Right ventricle myocardium inferior (tissue), 1 donor: ENCODE results near the gene PARN. TPM values are rescaled to one million over a fixed set of nuclear protein-coding genes. Genes with fewer than 3 reads are reported as not detected.
"Not testable (repeated sequence)": the region's sequence is repeated elsewhere in the genome, so short reads cannot be mapped to it uniquely, and the experiment has no call there.

ENCODE experiments used
- ATAC-seq: fragments of 200-7000 bp; cut with Tn5 transposase; one replicate; pipeline ENCODE4 v1.9.1; 2020; ENCODE audit warnings: mild to moderate bottlenecking, moderate library complexity
- DNase-seq: peaks from one replicate; pipeline ENCODE4 v3.0.0; 2021; ENCODE audit errors: missing footprints
- intact Hi-C: fragments of 100-400 bp; cut with DNase I; formaldehyde crosslinking; loops from one replicate; pipeline ENCODE4 v1.11.0; 2022
- total RNA-seq: library from RNA; stranded (reverse); fragmentation: NEBNext Ultra II Directional; extraction: Animal tissue kit (Norgen Biotek cat#: 25700); gene quantifications from one replicate; pipeline ENCODE4 v1.2.1, GENCODE V29; 2021
- donor health status: DM: no; HTN: yes; CAD: no; lungs with severe emphysema.

Gene PARN
- total RNA-seq, 1 donor from 2014 or later, result 17.2 TPM

DNA sequence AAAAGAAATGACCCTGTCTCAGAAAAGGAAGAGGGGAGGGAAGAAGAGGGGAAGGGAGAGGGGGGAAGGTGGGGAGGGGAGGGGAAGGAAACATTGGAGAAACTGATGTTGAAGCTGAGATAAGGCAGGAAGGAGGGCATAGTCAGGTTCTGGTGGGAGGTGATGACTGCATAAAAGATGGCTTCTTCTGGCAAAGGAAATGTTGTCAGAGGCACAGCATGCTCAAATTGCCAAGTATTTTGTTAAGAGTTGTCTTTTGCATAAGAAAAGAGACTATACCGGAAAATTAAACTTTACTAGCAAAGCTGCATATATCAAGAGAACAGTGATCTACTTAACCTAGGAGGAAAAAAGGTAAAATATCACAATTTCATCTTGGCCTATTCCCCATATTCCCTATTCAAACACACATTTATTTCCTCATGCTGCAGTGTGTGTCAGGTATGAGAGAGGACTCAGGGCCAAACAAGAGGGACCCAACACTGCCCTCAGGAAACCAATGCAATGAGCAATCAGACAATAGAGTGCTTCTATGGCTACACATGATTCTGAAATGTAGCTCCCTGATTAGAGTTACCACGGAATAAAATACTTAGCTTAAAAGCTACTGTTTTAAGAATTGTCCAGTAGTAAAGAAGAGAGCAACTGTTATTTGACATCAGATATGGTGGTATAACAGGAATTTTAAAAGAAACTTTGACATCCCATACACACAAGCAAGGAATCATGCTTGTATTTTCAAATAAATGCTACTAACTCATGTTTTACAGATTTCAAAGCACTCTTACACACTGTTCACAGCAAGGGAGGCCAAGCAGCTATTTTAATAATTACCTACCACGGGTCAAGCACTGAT is 80.9 kb downstream of the PARN start:
- intact Hi-C loops, result no loop called here
- DNase-seq (no peak), ATAC-seq (peak; percentile 15)

DNA sequence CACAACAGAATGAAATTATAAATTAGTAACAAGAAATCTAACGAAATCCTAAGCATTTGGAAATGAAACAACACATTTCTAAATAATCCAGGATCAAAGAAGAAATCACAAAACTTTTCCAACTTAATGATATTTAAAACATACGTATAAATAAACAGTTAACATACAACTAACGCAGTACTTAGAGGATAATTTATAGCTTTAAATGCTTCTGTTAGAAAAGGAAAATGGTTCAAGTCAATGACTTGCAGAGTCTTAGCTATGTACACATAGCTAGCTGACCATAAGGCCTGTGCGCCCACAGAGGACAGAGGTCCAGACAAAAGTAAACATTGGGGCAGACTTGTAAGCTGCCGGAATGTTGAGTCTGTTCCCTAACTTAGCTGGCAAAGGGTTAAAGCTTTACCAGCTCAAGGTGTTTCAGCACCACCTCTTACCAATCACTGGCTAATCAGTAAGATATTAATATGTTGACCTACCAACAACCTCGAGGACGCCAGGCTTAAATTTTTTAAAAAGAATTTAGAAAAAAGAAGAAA is 84.6 kb downstream of the PARN start:
- intact Hi-C loops, result no loop called here
- DNase-seq, result no peak
- no peak for ATAC-seq

DNA sequence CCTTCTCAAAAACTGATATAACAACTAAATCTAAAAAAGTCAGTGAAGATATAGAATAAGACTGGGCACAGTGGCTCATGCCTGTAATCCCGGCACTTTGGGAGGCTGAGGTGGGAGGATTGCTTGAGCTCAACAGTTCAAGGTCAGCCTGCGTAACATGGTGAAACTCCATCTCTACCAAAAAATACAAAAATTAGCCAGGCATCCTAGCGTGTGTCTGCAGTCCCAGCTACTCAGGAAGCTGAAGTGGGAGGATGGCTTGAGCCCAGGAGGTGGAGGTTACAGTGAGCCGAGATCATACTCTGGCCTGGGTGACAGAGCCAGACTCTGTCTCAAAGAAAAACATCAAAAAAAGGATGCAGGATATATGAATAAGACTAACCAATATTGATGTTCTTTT is 85.2 kb downstream of the PARN start:
- intact Hi-C loops, result not testable (repeated sequence)

DNA sequence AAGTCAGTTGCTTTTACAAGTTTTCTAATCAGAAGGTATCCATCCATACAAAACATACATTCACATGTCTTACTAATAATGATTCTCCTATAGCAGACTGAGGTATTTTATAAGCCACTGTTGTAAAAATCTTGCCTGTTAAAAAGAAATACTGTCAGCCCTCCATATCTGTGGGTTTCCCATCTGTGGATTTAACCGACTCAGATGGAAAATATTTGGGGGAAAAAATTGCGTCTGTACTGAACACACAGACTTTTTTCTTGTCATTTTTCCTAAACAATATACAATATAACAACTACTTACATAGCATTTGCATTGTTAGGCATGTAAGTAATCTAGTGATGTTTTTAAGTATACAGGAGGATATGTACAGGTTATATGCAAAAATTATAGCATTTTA is 90.4 kb downstream of the PARN start:
- ATAC-seq, result no peak

More for the DNA sequence above, 85.2 kb downstream of the PARN start:
- not testable (repeated sequence) for DNase-seq, ATAC-seq

DNA sequence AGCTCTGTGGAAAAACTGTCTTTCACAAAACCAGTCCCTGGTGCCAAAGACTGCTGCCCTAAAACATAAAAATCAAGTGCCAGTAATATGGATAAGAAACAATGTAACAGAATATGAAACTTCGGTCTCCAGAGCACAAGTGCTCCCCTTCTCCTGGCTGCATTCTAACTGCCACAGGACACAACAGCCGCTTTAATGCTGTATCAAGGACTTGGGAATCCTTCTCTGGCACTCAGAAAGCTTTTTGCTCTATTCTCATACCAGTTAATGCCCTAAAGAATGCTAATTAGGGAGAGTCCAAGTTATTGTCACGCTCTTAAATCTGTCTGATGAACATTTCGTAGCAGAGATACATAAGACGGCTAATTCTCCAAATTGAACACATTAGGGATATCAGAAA is 90.9 kb downstream of the PARN start:
- intact Hi-C loops, result no loop called here
- ATAC-seq (no peak), DNase-seq (no peak)

More for the DNA sequence above, 90.4 kb downstream of the PARN start:
- intact Hi-C loops, result no loop called here
- no peak for DNase-seq

DNA sequence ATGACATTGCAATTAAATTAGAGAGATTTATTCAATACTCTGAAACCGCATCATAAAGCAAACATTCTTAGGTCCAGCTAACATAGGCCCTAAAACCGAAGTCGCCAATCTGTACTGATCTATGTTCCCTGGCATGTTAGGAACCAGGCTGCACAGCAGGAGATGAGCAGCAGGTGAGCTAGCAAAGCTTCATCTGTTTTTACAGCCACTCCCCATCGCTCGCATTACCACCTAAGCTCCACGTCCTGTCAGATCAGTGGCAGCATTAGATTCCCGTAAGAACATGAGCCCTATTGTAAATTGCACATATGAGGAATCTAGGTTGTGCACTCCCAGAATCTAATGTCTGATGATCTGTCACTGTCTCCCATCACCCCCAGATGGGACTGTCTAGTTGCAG is 91.5 kb downstream of the PARN start:
- intact Hi-C loops, result no loop called here

DNA sequence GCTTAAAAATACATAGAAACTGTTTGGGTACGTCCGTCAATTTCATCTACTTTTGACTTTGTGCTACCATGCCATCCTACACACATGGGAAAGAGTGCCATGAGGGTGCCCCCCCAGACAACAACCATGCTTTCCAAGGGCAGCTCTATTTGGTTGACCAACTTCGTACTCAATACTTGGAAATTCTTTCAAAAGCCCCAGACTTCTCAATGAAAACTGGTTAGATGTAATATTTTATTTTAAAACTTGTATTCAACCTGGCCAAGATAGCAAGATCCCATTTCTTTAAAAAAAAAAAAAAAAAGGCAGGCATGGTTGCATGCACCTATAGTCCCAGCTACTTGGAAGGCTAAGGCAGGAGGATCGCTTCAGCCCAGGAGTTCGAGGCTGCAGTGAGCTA is 98.4 kb downstream of the PARN start:
- intact Hi-C loops, result loop anchor here (2.0 kb wide), 1 partner anchor 281 kb away; no protein-coding TSS in a partner anchor
- ATAC-seq (no peak), DNase-seq (no peak)

More for the DNA sequence above, 91.5 kb downstream of the PARN start:
- DNase-seq (no peak), ATAC-seq (no peak)

DNA sequence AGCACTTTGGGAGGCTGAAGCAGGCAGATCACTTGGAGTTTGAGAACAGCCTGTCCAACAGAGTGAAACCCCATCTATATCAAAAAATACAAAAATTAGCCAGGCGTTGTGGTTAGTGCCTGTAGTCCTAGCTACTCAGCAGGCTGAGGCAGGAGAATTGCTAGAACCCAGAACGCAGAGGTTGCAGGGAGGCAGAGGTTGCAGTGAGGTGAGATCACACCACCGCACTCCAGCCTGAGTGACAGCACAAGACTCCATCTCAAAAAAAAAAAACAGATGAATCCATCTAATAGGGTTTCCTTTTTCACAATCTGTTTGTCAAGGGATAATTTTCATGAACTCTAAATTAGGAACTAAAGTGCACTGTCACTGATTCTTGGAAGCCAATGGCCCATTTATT is 99.0 kb downstream of the PARN start:
- no peak for ATAC-seq
- no peak for DNase-seq
- intact Hi-C loops, result loop anchor here (2.0 kb wide), 1 partner anchor 280 kb away; no protein-coding TSS in a partner anchor

DNA sequence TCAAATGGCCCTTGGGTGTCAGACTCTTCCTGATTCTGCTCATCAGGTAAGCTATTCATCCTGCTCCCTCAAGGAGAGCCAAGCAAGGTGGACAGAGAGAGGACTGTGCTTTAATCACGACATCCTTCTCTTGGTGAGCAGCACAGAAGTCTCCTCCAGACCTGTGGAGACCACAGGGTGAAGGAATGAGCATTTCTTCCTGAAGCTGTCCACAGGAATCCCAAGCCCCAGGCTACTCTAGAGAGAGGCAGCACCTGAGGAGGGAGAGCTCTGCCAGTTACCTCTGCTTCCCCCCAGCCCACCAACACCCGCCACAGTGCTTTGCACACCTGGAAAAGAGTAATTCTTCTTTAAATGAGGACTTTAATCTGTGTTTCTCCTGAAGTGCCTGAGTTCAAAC is 100.0 kb downstream of the PARN start:
- DNase-seq, result no peak
- ATAC-seq, result no peak
- intact Hi-C loops, result loop anchor here (2.0 kb wide), 1 partner anchor 279 kb away; no protein-coding TSS in a partner anchor

DNA sequence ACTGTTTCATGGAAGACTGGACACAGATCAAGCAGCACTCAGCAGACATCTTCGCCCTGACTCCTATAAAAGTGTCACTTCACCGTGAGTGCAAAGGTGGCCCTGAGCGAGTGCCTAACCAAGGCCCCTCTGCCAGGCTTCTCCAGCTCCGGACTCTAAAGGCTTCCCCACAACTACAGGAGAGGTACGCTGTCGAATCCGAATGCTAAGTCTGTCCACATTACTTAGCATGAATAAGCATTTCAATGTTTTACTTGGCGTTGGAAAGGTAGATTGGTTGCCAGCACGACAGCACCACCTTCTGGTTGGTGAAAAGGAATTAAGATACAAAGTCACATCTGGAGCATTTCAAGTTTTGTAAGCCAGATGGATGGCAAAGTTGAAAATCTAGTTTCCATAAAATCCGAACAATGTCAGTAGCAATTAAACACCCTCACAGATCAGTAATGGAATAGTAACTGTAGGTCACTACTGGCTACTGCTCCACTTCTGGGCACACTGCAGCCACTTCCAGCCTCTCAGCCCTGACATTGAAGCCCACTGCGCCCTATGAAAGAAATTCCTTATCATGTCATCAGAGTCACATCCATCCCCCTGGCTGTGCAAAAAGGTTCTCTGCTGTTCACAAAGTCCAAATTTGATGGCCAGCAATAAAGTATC is 100.9 kb downstream of the PARN start:
- peak; percentile 83 for ATAC-seq
- intact Hi-C loops, result loop anchor here (1.0 to 10.0 kb wide), 5 partner anchors 42 to 607 kb away; partner anchors contain the start of genes ERCC4 and MRTFB

DNA sequence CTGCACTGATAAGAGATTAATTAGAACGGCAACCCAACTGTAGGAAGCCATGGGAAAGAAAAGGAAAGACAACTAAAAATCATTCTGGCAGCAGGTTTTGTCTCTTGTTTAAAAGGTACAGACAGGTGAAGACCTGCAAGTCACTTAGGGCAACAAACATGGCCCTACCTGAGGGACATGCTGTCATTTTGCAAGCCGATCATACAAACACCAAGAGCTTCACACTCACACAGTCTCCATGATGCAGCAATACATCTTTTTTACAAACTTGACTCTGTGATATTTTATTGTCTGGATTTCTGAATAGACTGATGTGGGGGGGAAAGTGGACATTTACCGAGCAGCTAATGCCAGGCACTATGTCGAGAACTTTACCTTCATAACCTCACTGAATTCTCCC is 101.8 kb downstream of the PARN start:
- intact Hi-C loops, result loop anchor here (2.0 to 10.0 kb wide), 4 partner anchors 42 to 606 kb away; partner anchors contain the start of genes ERCC4 and MRTFB
- DNase-seq, result no peak
- no peak for ATAC-seq

More for the DNA sequence above, 100.9 kb downstream of the PARN start:
- DNase-seq, result no peak

DNA sequence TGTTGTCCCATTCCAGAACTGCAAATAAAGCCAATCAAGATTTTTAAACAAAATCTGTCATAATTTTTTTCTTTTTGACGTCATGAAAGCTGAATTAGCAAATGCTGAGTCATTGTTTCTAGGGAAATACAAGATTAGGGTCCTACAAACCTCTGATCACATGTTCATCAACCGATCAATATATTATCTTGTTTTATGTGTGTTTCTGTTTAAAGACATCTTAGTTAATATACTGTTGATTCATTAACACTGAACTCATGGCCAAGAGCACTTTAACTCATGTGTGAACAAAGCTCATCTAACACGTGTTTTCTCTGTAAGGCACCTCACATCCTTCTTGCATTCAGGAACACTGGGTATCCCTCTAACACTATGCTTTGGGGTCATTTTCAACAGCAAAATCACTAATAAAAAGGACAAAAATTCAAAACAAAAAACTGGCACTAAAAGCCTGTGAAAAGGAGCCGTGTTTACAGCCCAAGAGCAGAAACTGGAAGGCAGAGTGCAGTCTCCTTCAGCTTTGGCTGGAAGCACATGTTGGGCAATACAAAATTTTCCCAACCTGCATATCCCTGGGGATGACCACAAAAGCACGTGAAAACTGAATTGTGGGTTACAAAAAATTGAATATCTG is 102.5 kb downstream of the PARN start:
- DNase-seq, result no peak
- ATAC-seq, result peak; percentile 80
- intact Hi-C loops, result loop anchor here (2.0 to 10.0 kb wide), 4 partner anchors 41 to 605 kb away; partner anchors contain the start of genes ERCC4 and MRTFB

DNA sequence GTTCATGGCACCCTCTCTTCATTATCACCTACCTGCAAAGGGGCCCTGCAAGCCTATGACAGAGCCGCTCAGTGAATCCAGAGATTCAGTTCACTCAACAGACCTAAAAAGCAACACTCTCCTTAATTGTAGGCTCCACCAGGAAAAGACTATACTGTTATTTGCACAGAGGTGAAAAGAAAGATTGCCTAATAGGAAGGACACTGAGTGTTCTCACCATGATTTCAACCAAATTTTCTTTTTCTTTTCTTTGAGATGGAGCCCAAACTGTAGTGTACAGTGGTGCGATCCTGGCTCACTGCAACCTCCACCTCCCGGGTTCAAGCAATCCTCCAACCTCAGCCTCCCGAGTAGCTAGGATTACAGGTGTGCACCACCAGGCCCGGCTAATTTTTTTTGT is 104.5 kb downstream of the PARN start:
- intact Hi-C loops, result loop anchor here (5.0 to 10.0 kb wide), 3 partner anchors 238 to 603 kb away; partner anchors contain the start of genes ERCC4 and MRTFB
- DNase-seq (no peak), ATAC-seq (no peak)

DNA sequence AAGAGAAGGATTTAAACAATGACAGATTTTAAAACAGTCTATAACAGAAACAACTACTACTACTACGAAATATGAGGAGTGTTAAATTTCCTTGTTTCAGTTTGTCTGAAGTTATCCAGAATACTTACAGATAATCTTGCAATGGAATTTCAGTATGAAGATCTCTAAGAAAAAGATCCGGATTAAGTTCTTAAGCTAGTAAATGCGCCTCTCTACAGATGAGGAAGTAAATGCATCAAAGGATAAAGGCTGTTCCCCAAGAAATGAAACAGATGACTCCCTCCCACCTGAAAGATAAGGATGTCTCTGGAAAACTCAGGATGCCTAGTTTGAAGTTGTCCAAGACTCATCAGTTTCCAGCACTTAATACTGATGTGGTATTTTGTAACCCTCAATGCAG is 105.1 kb downstream of the PARN start:
- intact Hi-C loops, result loop anchor here (5.0 to 10.0 kb wide), 3 partner anchors 238 to 603 kb away; partner anchors contain the start of genes ERCC4 and MRTFB
- ATAC-seq (no peak), DNase-seq (no peak)

DNA sequence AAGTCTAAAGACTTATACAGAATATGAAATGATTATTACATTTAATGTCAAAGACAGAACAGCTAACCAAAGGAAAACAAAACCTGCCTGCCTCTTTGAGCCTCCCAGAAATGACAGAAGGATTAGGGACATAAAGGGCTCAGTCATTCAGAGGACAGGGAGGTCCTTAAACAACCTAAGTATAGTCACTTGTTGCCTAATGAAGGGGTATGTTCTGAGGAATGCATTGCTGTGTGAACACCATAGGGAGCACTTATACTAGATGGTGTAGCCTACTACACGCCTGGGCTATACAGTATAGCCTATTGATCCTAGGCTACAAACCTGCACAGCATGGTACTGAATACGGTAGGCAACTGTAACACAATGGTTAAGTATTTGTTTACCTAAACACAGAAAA is 106.4 kb downstream of the PARN start:
- ATAC-seq, result no peak
- DNase-seq, result no peak
- intact Hi-C loops, result loop anchor here (10.0 kb wide), 1 partner anchor 449 kb away; the partner anchor contains the start of gene MRTFB

DNA sequence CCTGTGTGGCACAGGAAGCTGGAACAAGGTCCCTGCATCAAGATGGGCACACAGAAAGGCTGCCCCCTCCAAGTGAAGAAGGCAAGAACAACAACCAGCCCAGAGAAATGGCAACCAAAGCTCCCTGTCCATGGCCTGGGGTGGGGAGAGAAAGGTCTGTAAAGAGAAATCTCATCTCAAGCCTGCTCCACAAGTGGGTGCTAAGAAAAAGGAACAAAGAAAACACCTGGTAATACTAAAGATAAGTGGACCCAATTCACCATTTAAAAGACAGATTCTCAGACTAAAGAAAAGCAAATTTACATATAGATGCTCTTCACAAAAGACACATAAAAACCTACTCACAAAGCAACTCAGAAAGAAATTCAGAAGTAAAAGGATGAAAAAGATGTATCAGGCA is 107.4 kb downstream of the PARN start:
- ATAC-seq (no peak), DNase-seq (no peak)
- intact Hi-C loops, result loop anchor here (10.0 kb wide), 1 partner anchor 448 kb away; the partner anchor contains the start of gene MRTFB

DNA sequence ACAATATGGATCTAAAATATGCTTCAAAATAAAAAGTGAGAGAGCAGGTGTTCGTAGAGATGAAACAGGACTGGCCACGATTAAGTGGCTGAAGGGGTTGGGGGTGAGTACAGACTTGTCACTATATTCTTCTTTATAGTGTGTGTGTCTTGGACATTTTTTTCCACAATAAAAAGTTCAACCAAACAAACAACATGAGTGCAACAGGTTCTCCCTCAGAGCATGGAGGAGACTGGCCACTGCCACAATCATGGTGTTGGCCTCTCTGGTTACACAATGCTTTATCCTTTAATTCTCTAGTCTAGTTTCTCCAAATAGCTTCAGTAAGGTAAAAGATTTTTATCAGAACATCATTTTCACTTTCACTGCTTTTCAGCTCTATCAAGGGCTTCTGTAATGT is 109.3 kb downstream of the PARN start:
- intact Hi-C loops, result loop anchor here (10.0 kb wide), 1 partner anchor 446 kb away; the partner anchor contains the start of gene MRTFB
- no peak for ATAC-seq
- no peak for DNase-seq

DNA sequence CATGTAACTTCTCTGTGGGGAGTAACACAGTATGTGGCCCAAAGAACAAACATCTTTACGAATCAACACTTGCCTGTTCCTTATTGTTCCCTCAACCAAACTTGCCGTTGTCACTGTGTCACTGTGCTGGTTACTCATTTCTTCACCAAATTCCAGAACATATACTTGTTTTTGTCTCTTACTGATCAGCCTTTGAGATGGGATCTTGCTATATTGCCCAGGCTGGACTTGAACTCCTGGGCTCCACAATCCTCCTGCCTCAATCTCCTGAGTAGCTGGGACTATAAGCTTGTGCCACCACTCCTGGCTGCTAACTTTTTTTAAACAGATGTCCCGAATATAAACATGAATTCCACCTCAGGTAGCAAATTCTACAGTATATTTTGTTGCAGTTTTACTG is 115.1 kb downstream of the PARN start:
- no peak for DNase-seq
- no peak for ATAC-seq
- intact Hi-C loops, result no loop called here
